ENCODE measurements around the gene CDKN2D.

DNA sequence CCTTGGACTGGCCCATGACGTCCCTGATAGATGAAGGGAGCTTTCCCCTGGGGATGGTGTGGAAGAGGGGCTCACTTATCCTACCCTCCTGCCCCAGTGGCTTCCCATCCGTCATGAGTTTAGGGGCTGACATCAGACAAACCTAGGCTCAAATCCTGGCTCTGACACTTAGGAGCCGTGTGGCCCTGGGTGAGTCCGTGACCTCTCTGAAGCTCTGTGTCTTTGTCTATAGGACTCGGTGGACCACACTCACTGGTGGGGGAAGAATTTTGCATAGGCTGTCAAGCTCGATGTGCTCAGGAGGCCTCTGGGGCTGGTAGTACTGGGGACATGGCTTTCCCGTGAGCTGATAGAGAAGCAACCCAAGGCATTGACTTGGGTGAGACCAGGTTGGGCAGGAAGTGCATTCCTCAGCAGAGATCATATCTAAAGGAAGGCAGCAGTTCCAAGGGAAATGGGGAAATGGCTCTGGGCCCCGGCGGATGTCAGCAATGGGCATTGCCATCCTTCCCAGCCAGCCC lies 35.7 kb upstream of the CDKN2D start:
- TF ChIP-seq POLR2A (IDR thresholded peaks at IDR 0.05) (no peak), POLR2AphosphoS5 (IDR thresholded peaks at IDR 0.05) (peak in 1 of 3 donors; percentile 36)
- TF ChIP-seq, protein P1, sequence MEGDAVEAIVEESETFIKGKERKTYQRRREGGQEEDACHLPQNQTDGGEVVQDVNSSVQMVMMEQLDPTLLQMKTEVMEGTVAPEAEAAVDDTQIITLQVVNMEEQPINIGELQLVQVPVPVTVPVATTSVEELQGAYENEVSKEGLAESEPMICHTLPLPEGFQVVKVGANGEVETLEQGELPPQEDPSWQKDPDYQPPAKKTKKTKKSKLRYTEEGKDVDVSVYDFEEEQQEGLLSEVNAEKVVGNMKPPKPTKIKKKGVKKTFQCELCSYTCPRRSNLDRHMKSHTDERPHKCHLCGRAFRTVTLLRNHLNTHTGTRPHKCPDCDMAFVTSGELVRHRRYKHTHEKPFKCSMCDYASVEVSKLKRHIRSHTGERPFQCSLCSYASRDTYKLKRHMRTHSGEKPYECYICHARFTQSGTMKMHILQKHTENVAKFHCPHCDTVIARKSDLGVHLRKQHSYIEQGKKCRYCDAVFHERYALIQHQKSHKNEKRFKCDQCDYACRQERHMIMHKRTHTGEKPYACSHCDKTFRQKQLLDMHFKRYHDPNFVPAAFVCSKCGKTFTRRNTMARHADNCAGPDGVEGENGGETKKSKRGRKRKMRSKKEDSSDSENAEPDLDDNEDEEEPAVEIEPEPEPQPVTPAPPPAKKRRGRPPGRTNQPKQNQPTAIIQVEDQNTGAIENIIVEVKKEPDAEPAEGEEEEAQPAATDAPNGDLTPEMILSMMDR (IDR thresholded peaks at IDR 0.05): no peak
